DMS153 treated with DMSO at 0.1 percent for 48 hours (cell line): Measurements from ENCODE around the gene PDZK1.
"Not testable (repeated sequence)": the region's sequence is repeated elsewhere in the genome, so short reads cannot be mapped to it uniquely, and the experiment has no call there.

Source experiments
- DNase-seq: peaks from one replicate; lab custom pipeline; 2025; ENCODE audit not compliant: unreplicated experiment; lab: John Stamatoyannopoulos, UW

The PDZK1 gene

GRCh38 chr1:145707183-145707867 is at the start of gene PDZK1:
Gene PDZK1, minus strand, starts transcription at chr1:145707368. Its CDS starts 19,347 bp downstream, at chr1:145688021.
- DNase-seq, result no peak

GRCh38 chr1:145751491-145752037 is 44.4 kb upstream of the PDZK1 start:
- DNase-seq, result no peak

- no peak for DNase-seq
Measured at GRCh38 chr1:145750426-145750825, 43.3 kb upstream of the PDZK1 start.

- DNase-seq, result no peak
Measured at GRCh38 chr1:145747398-145748247, 40.5 kb upstream of the PDZK1 start.

- DNase-seq, result no peak
Measured at GRCh38 chr1:145740269-145740668, 33.1 kb upstream of the PDZK1 start.

GRCh38 chr1:145736191-145736590 is 29.0 kb upstream of the PDZK1 start:
- DNase-seq, result no peak

GRCh38 chr1:145730900-145731299 is 23.7 kb upstream of the PDZK1 start:
- no peak for DNase-seq

GRCh38 chr1:145730467-145730866 is 23.3 kb upstream of the PDZK1 start:
- DNase-seq, result no peak

- no peak for DNase-seq
Measured at GRCh38 chr1:145729666-145730436, 22.7 kb upstream of the PDZK1 start.

- no peak for DNase-seq
Measured at GRCh38 chr1:145729196-145729595, 22.0 kb upstream of the PDZK1 start.

GRCh38 chr1:145726193-145726592 is 19.0 kb upstream of the PDZK1 start:
- not testable (repeated sequence) for DNase-seq

- peak; percentile 64 for DNase-seq
Measured at GRCh38 chr1:145720878-145721671, 13.9 kb upstream of the PDZK1 start.

- no peak for DNase-seq
Measured at GRCh38 chr1:145720556-145720877, 13.3 kb upstream of the PDZK1 start.

- no peak for DNase-seq
Measured at GRCh38 chr1:145719230-145720079, 12.3 kb upstream of the PDZK1 start, which contains the start of gene CD160. Gene CD160, plus strand, starts transcription at chr1:145719499. Its CDS starts 8,829 bp downstream, at chr1:145728328.

GRCh38 chr1:145718465-145718864 is 11.3 kb upstream of the PDZK1 start:
- DNase-seq, result not testable (repeated sequence)

GRCh38 chr1:145717833-145718232 is 10.7 kb upstream of the PDZK1 start:
- no peak for DNase-seq

GRCh38 chr1:145716641-145717345 is 9.6 kb upstream of the PDZK1 start:
- no peak for DNase-seq

GRCh38 chr1:145714524-145715111 is 7.5 kb upstream of the PDZK1 start:
- no peak for DNase-seq
